GM13977 (cell line): Measurements from ENCODE around the gene WDFY2.

Experiments
- DNase-seq: peaks from one replicate; pipeline ENCODE4 v3.0.0; 2012; ENCODE audit warnings: low spot score
- in situ Hi-C: fragments of 300-500 bp; cut with MboI; formaldehyde crosslinking; loops from one replicate; pipeline ENCODE4 v1.12.0; 2022; ENCODE audit warnings: low sequenced_read_pairs, low pct_unique_long_range_greater_than_20kb, mixed read lengths, inconsistent platforms; ENCODE audit not compliant: unreplicated experiment
- TF ChIP-seq, protein P1 (sequence below): IDR thresholded peaks from 2 replicates; pipeline ENCODE4 v1.5.1; 2012; ENCODE audit warnings: mild to moderate bottlenecking, control low read depth; ENCODE audit not compliant: insufficient read depth; ENCODE audit errors: extremely low read depth, missing control alignments

The WDFY2 gene

DNA sequence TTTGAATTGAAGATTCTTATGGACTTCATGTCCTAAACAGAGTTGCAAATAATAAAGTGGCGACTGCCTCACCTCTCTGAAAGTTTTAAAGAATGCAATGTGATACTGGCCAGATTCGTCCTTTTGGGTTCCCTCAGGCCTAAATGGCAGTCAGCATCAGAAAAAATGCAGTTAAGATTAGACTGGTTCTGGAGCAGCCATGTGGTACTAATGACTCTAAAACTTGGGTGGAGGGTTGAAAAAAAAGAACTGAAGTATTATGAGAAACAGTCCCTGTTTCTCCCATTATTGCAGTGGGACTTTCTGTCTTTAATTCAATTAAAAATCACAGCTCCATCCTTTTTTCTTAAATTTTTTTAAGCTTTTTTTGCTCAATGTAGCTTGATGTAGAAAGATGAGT lies 37.3 kb downstream of the WDFY2 start:
- TF ChIP-seq, protein P1, sequence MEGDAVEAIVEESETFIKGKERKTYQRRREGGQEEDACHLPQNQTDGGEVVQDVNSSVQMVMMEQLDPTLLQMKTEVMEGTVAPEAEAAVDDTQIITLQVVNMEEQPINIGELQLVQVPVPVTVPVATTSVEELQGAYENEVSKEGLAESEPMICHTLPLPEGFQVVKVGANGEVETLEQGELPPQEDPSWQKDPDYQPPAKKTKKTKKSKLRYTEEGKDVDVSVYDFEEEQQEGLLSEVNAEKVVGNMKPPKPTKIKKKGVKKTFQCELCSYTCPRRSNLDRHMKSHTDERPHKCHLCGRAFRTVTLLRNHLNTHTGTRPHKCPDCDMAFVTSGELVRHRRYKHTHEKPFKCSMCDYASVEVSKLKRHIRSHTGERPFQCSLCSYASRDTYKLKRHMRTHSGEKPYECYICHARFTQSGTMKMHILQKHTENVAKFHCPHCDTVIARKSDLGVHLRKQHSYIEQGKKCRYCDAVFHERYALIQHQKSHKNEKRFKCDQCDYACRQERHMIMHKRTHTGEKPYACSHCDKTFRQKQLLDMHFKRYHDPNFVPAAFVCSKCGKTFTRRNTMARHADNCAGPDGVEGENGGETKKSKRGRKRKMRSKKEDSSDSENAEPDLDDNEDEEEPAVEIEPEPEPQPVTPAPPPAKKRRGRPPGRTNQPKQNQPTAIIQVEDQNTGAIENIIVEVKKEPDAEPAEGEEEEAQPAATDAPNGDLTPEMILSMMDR, result no peak
- in situ Hi-C loops, result no loop called here
- DNase-seq, result no peak

DNA sequence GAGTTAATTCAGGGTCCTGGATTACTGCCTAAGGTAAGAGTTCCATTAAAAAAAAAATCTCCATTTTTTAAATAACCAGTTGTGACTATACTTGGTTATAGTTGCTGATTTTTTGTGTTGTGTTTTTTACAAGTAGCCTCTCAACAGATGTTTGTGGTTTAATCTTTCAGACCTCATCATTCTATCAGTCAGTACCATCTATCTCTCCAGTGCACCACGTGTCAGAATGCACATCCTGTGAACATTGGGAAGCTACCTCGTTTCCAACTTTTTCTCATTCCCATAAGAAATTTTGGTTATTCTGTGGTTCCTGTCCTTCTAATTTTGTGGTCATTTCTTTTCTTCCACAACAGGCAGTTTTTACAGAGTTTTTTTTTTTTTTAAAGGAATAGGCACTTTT lies 39.2 kb downstream of the WDFY2 start:
- no peak for DNase-seq
- TF ChIP-seq, protein P1, result no peak
- in situ Hi-C loops, result no loop called here

DNA sequence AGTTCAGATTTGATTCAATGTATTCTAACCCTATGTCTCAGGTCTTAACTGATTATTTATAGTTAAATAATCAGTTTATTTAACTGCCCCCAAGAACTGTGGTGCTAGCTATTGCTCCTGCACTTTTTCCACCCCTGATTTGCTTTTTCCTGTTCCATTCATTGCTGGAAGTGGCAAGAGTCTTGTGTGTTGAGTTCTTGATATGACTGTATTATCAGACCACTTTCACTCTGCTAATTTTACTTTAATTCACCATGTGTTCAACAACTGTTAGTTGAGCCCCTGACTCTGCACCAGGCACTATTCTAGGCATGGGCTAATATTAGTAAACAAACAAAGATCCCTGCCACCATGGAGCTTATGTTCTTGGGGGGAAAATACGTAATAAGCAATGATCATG lies 39.9 kb downstream of the WDFY2 start:
- in situ Hi-C loops, result no loop called here
- DNase-seq, result no peak
- TF ChIP-seq, protein P1, result no peak

DNA sequence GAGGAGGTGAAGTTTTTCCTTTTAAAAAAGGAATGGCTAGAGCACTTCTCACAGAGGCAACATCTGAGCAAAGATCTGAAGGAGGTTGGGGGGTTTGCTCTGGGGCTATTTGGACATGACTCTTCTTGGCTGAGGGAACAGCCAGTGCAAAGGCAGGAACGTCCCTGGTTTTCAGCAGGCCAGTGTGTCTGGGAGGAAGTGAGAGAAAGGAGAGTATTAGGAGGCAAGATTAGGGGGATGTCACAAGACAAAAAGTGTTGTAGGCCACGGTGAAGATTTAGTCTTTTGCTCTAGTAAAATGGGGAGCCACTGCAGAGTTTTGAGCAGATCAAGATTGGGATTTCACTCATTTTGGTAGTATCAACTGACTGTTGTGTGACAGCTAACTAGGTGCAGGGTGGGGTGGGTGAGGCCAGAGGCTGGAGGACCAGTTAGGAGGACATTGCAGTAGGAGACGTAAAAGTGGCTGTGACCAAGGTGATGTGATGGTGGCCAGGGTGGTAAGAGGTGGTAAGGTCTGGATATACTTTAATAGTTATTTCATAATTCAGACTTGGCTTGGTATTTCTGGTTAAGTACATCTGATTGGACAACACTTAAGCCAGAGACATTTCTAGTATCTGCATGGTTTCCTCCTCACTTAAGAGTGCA lies 40.6 kb downstream of the WDFY2 start:
- no peak for DNase-seq
- TF ChIP-seq, protein P1, result no peak
- in situ Hi-C loops, result no loop called here

DNA sequence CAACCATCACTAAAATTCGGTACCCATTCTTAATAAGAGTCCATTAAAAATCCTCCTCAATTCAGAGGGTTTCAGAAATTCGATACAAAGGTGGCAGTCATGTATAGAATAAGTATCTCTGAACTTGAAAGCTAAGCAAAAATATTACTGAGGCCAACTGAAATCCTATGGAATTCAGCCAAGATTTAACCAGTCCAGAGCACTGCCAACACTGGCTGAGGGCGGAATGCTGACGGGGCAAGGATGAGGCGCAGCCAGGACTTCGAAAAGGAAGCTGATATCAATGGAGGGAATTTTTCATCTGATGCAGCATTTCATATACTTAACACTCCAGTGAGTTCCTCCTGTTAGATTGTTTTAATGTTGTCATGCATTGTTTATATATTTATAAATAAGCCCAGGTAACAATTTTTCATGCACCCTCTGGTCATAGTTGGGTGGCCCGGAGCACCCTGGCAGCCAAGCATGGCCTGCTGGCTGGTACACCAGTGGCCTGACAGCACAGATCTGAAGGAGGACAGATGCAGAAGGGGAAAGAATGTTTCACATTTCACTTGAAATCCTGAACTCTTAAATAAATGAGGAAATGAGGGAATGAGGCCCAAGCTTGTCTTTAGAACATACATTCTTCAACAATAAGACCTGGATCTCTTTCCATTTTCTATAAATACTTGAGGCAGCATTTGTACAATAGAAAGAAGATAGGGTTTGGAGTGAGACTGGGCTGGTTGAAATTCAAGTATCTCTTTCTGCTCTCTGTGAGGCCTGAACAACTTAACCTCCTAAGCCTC lies 41.5 kb downstream of the WDFY2 start:
- DNase-seq, result no peak
- in situ Hi-C loops, result no loop called here
- TF ChIP-seq, protein P1, result no peak

DNA sequence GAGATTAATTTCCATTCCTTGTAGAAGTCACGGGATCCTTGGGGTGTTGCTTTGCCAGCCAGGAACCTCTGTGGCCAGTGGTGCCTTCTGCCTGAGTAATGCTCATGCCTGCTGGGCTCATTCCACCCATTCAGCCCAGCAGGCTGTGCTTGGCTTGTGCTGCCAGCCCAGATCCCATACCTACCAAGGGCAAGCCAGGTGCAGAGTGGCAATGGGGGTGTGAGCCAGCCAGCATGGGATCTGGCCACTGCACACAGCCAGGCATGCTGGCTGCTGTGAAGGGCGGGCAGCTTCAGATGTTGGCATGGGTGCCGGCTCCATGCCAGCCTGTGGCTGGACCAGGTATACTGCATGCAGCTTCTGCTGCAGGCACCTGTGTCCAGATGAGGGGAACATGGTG lies 42.5 kb downstream of the WDFY2 start:
- DNase-seq, result no peak
- in situ Hi-C loops, result no loop called here
- TF ChIP-seq, protein P1, result no peak
